Stimulated activated CD4-positive, alpha-beta T cell treated with anti-CD3 and anti-CD28 coated beads, Interleukin-2, amount 100 ng/mL, for 4 hours (primary cell): ENCODE results near the gene TBX3.

Source experiments
- DNase-seq: peaks from one replicate; pipeline ENCODE4 v3.0.0-alpha.2; 2020; ENCODE audit warnings: low read depth

The TBX3 gene

DNA sequence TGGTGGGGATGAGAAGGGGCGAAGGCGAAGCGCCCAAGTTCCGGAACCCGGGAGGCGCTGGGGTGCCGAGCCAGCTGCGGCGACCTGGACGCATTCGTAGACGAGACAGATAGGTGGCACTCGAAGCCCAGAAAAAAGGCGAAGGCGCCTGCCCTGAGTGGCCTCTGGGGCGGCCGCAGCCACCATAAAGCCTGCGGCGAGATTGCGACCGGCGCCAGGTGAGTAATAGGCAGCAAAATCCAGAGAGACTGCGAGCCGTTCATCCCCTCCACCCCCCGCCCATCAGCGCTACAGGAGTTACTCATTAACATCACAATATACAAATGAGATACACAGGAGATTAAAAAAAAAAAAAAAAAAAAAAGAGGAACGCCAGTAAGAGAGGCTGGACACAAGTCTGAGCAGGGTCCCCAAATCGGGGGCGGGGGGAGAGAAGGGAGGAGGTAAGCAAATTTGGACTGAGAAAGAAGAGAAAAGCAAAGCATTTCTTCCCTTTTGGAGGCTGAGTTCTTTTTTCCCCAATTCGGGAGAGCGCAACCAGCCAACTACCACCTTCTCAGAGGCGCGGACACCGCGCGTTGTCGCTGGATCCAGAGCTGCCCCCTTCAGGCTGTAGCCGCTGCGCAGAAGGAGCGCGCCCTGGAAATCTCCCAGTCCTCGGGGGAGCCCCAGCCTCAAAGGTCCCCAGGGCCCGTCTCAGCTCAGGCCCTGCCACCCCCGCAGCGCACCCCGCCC is 15.7 kb downstream of the TBX3 start:
- DNase-seq = no peak

DNA sequence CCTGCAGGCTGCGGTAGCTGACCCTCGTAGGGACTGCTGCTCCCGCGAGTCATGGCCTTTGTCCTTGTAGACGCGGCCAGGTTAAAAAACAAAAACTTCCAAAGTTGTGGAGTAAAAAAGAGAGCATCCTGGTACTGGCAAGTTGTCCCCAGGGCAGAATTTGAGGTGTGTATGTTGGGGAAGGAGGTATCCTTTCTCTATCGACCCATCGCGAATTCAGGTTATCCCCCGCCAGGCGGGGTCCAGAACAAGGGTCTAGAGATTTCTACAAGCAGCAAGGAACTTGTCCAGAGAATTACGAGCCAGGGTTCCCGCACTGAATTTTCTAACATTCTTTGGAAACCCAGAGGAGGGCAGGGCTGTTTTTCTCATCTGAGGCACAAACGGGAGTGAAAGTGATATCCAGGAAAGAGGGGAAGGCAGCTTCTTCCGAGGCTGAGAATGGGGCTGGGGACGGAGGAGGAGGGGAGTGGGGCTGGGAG is 16.3 kb downstream of the TBX3 start:
- DNase-seq = no peak

DNA sequence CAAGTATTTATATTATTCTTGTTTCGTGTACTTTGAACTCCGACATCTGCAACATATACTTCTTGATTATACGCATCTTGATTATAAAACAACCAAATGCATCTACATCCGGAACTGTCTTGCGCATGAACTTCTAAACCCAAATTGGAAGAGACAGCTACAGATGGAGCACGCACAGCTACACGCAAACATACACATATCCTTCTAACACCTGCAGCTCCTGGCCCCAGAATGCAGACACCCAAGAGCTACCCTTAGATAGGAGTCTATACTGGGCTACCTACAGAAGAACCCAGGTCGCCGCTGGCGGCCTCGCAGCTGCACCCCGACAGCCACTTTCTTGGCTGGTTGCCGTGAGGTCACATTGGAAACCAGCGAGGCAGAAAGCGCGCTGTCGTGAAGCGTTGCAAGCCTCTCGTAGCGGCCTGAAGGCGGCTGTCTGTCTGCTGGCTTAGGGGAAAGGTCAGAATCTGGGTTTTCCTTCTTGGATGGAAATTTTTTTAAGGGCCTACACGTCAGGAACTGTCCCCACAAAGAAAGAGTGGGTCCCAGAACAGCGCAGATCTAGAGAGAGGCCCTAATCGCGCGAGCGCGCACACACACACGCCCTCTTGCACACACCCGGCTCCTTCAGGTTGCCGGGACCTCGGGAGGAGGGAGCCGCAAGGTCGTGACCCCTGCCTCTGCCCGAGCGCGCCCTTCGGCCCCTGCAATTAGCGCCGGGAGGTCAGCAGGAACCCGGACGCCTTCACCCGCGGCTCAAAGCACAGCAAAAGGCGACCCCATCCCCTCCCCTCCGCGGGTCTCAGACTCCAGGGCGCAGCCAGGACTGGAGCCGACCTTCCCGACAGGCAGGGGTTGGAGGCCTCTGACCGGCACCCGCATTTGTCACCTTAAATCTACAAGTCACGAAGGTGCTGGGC is 17.0 kb downstream of the TBX3 start:
- no peak for DNase-seq

DNA sequence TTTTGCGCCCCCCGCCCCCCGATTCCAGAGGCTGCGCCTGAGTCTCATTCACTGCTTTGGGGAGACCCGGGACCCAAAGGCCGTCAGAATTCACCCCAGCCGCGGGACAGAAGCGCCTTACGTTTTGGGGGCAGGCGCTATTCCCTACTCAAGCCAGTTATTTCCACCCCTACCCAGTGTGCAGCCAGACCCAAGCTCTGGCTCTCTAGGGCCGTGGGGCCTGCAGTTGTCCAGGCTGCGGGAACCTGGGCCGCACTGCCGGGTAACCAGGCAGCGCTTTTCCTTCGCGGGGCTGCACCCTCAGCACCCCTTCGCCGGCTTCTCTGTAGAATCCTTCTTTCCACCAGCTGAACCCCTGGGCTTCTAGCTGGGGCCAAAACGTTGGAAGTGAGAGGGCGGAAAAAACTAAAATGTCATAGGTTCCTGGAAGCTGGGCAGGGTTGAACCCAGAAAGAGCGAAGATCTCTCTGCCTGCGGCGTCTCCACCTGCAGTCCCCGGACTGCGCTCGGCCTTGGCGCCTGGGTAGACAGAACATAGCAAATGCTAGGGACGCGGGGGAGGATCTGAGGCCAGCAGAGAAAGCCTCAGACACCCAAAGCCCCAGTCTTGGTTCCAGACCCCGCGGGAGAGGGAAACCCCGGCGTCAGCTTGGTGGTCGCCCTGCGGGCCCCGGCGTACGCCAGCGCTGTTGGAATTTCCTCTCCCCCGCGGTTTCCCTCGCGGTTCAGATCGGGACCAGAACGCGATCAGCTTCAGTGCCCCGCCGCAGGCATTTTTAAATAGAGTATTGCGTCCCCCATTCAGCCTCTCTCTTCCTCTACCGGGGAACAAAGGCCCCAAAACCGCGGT is 18.3 kb downstream of the TBX3 start:
- DNase-seq = no peak

DNA sequence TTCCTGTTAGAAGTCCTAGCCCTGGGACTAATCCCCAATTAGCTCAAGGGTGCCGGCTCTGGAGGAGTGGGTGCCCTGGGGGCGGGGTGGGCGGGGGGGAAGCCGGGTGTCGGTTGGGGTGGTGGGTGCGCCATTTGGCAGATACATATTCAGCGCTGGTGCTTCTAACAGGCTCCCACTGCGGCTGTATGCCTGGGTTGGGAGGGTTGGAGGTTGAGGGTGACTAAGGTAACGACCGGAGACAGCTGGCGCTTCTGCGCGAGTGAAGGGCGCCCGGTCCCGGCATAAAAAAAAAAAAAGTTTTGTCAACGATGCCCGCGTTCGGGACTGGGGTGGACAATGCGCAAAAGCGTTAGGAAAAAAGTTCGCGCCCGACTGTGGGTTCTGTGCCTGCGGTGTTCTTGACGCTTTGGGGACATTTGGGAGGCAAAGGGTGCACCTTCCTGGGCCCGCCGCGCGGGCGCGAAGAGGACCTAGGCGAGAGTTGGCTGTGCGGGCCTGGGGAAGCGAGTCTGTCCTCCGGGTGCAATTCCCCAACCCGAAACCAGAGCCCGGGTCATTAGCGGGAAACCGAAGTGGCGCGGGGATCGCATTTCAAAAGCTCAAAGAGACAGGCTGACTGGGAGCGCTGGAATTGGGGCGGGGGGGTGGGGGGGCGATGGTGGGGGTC is 19.2 kb downstream of the TBX3 start:
- no peak for DNase-seq

DNA sequence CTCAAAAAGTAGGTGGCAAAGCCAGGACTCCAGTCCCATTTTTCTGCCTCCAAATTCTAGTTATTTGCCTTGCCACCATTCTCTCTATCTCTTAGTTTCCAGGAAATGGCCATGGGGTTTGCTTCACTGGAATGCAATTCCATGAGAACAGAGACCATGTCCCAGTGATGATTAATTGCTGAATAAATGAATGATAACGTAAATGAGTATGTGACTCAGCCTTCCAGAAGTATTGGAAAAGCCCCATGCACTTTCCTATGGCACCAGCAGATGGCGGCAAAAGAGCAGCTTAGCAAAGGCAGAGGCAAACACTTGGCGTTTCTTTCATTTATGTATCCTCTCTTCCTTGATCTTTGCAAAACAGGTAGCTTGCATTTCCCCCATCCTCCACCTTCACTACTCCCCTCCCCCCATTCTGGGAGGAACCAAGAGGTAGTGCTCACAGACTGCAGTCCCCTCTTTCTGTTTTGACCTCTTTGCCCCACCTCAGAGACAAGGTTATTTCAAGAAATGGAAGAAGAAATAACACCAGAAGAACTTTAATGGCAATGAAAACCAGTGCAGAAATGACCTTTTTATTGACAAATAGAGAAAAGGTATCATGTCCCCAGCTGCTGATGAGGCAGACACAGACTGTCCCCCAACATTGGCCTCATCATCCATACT is 21.3 kb downstream of the TBX3 start:
- peak; percentile 48 for DNase-seq

DNA sequence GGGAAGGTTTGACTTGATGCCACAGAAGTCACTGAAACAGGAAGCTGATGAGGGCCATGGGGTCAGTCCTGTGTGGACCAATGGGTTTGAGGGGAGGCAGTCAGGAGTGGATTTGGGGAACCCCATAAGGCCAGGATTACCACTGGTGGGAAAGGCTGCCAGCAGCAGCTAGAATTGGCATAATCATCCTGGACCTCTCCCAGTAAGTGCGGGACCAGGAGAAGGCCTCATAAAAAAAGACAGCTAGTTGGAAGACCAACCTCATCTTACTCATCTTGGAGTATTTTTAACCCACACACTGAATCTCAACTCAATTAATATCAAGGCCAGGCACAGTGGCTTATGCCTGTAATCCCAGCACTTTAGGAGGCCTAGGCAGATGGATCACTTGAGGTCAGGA is 22.7 kb downstream of the TBX3 start:
- no peak for DNase-seq

DNA sequence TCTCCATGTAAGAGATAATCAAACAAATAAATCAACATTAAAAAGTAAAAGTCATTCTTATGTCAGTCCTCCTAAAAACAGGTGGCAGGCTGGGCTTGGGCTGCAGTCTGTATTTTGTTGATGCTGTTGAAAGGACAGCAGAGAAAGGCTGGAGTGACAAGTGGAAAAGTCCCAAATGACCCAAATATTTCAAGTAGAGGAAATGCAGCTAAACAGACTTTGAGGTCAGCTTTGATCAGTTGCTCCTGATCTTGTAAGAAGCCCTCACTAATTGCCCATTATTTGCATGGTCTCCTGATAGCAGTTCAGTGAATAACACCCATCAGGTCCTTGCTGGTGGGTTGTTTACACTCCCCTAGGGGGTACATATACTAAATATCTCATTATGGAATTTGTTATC is 24.9 kb downstream of the TBX3 start:
- DNase-seq = no peak

DNA sequence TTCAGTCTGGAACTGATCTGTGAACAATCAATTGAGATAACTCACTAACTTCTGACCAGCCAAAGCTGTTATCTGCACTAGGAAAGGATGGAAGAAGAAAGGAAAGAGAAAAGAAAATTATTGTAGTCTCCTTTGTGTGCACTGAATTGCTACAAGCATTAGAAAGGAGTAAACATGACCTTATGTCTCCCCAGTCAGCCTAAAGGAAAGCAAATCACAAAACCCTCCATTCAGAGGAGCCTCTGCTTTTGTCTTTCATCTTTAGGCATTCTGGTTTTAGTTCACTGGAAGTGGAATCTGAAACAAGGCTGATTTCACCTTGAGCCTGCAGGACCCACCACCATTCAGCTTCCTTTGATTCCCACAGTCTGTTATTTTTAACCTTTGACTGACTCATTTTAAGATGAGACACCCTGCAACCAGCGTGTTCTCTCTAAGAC is 26.0 kb downstream of the TBX3 start:
- DNase-seq = no peak

DNA sequence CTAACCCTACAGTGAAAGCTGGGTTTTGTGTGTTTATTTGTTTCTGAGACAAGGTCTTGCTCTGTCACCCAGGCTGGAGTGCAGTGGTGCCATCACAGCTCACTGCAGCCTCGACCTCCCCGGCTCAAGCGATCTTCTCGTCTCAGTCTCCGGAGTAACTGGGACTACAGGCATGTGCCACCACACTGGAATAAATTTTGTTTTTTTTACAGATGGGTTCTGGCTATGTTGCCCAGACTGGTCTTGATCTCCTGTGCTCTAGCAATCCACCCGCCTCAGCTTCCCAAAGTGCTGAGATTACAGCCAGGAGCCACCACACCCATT is 26.4 kb downstream of the TBX3 start:
- no peak for DNase-seq

DNA sequence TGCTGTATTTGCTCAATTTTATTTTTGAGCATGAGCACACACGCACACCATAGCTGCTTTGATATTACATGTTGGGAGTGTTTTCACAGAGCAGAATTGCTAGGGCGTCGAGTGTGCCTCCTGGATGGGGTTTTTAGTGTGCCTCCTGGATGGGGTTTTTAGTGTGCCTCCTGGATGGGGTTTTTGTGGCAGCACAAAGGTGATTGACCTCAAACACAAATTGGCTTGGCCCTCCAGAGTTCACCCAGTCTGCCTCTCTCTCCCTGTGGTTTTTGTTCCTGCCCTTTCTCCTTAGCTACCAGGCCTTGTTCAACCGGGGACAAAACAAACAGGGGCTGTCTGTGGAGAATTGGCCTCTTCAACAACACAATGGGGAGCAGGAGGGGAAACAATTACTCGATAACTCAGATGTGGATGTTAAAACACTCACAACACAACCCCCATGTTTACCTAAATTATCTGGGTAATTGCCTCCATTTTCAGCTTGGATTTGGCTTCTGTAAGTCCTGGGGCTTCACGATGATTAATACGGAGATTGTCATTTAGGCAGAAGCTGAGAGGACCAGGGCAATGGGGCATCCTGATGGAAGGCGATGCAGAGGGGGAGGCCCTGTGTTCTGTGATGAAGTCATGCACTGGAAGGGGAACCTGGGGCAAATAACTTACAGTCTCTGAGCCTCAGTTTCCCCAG is 26.9 kb downstream of the TBX3 start:
- DNase-seq = no peak

DNA sequence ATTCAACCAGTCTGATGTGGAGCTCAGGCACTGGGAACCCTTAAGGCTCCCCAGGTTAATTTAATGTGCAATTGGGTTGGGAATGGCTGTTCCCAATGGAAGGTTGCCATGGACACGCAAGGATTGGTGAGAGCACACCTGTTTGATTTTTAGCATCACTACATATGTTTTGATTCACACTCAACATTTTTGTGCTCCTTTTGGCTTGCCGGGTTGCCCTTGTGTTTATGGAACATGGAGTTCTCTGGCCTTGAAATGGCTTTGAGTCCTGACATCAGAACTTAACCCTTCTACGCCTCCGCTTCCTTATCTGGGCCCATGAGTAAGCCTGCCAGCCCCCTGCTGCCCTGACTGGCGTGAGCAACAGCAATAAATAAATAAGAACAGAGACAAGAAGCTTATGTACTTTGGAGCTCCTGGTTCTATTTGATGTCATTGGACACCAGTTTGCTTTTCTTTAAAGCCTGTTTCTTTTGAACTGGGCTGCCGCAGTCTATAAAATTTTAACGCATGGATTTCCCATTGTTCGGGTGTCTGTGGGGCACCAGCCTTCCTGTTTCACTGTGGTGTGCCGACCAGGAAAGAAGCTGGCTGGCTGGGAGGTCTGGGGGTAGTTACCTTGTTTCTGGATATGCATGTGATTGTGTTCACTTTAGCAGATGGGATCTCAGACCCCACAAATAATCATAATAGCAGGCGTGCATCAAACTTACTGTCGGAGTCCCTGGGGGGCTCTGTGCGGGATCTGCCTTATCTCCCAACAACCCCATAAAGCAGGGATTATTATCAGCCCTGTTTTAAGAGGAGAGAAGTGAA is 27.8 kb downstream of the TBX3 start:
- DNase-seq = no peak

DNA sequence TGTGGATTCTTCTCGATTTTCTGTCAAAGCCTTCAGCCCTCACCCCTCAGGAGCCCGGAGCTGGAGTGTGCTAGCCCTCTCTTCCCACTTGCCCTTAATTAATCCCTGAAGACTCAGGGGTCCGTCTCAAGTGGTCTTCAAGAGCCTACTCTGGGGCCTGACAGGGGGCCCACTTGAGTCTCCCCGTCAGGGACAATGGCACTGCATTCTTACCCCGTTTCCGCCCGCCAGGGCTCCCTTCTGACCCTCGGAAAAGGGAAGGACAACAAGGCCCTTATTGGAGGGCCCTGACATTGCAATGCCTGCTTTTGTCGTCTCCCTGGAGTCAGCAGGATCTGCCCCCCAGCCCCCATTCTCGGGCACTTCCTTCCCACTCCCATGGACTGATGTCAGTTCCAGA is 34.4 kb downstream of the TBX3 start:
- DNase-seq = no peak

DNA sequence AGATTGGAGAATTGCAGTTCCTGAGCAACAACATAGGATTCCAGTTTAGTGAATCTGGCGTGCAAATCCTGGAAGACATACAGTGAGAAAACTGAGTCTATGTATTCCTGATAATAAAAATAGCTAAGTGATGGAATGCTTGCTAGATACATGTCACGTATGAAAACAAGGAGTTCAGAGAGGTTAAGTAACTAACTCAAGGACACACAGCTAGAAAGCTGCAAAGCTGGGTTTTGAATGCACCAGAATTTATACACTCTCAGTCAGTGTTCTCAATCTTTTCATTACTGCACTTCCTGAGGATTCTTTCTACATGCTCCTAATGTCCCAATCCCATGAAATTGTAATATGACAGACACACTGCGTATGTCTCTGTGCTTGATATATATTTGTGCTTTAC is 35.3 kb downstream of the TBX3 start:
- DNase-seq = no peak

DNA sequence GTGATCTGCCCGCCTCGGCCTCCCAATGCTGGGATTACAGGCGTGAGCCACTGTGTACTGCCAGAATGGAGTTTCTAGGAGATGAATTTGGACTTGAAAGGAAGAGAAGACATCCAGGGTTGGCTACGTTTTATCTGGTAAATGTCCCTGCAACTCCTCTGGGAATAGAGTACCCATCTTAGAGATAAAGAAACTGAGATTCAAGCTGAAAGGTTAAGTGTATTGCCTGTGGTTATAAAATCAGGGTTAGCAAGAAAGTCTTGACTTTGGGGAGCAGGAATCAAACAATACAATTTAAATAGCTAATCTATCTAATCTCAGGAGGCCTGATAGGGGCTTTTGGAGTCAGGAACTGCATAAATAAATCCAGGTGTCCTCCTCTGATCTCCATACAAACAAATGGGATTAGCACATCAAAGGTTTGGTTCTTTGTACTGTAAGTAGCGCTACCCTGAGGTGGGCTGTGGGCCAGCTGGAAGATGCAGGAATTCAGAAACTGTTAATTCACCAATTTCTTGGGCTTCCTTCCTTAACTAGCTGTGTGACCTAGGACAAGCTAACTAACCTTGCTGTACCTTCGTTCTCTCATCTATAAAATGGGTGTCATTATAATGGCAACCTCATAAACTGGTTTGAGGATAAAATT is 45.1 kb downstream of the TBX3 start:
- DNase-seq = no peak

DNA sequence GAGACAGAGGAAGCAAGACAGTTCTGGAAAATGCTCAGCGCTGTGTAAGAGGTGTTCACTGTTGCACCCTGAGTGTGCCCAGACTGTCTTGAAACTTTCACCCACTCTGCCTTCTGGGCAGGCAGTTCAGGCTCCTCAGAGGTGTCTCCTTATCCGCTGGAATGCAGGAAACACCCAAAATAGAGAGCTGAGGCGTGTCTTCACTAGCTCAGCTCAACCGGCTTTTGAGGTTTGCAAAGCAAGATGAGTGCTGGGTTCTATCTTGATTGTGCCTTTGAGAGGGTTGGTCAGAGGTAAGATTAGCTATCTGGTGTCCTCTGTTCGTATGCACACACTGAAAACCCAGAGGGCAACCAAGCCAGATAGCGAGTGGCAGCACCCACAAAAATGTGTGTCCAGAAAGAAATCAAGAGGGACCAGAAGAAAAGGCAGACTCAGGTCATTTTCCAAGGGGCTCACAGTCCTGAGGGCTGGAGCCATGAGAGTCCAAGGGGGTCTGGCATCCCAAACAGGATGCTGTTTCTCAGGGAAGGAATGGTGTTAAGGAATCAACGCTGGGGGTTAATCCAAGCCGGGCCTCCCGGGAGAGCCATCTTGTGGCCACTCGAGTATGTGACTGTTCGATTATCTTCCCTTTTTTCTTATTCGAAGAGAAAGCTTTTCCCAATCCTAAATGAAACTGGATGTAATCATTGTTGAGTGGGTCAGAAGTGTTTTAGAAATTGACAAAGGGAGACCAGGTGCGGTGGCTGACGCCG is 47.1 kb downstream of the TBX3 start:
- no peak for DNase-seq

DNA sequence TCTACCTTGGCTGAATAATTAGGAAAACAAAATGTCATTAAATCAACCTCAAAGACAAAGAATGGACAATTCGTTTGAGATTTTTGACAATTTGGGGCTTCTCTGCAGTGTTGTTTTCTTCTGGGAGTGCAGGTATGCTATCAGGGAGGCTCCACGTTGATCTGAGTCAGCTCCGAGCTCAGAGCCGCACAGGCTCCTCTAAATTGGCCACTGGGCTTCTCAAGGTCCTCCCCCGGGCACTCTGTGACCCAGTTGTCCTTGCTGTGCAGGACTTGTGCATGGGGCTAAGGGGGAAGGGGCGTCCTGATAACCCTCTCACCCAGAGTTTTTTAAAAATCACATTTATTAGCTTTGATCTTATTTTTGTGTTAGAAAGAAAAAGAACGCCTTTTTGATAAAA is 52.7 kb downstream of the TBX3 start:
- no peak for DNase-seq

DNA sequence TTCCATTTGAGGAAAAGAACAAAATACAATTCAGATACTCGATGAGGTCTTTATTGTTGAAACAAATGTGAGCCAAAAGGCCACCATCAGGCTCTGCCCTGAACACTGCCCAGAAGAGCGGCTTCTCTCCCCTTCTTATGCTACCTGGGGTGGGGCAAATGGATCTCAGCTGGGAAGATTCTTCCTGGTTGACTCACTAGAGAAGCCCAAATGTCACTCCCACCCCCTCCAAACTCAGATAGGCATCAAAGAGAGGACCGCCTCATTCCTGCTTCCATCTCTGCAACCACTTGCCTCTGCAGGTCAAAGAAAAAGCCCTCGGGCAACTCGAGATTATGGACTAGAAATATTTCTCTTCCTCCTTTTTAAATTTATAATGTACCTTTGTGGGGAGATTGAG is 55.8 kb downstream of the TBX3 start:
- no peak for DNase-seq

DNA sequence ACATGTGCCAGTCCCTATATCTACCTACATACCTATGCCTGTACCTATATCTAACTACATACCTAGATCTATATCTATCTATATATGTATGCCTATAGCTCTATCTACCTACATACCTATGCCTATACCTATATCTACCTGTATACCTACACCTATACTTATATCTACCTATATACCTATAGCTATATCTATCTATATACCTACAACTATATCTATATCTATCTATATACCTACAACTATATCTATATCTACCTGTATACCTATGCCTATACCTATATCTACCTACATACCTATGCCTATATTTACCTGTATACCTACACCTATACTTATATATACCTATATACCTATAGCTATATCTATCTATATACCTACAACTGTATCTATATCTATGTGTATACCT is 56.6 kb downstream of the TBX3 start:
- no peak for DNase-seq
